H1 (cell line): ENCODE data around the gene PLA2G2E. TPM values are rescaled to one million over a fixed set of nuclear protein-coding genes. Genes with fewer than 3 reads are reported as not detected.

Experiments
- CTCF ChIA-PET: fragments of 300-600 bp; sonication (Branson Sonifier 250); formaldehyde crosslinking; loops from one replicate; lab custom pipeline; 2021; ENCODE audit not compliant: partially characterized antibody; lab: Charles Lee
- POLR2A ChIA-PET: fragments of 300-600 bp; sonication (Branson Sonifier 250); formaldehyde crosslinking; loops from one replicate; lab custom pipeline; 2021; ENCODE audit warnings: inconsistent platforms; ENCODE audit not compliant: partially characterized antibody; lab: Charles Lee
- DNase-seq, 2 experiments: peaks; one replicate each; pipeline versions ENCODE4 v3.0.0 to v3.0.0-alpha.2; 2010 to 2022; ENCODE audit warnings: low spot score in 2 of 2, low read depth in 1 of 2, mixed read lengths in 1 of 2
- FAIRE-seq: peaks from 2 replicates; lab custom pipeline; 2011; peaks lifted over from hg19 to GRCh38; lab: Jason Lieb, UNC
- H2AFZ ChIP-seq: 2 replicates; pipeline ENCODE4 v1.8.1; 2012; ENCODE audit warnings: low read length, inconsistent platforms
- H2AK5ac ChIP-seq: 2 replicates; pipeline ENCODE4 v1.6.1; 2013; ENCODE audit warnings: low read depth, low read length
- H2BK120ac ChIP-seq: replicated peaks from 2 replicates; pipeline ENCODE3; 2013; ENCODE audit warnings: low read depth, low read length, inconsistent platforms
- H2BK12ac ChIP-seq: 2 replicates; pipeline ENCODE4 v1.6.1; 2013; ENCODE audit warnings: low read depth, low read length
- H2BK15ac ChIP-seq: 2 replicates; pipeline ENCODE4 v1.6.1; 2013; ENCODE audit warnings: low read length
- H2BK20ac ChIP-seq: 2 replicates; pipeline ENCODE4 v1.6.1; 2013; ENCODE audit warnings: low read length
- H2BK5ac ChIP-seq: 2 replicates; pipeline ENCODE4 v1.6.1; 2013; ENCODE audit warnings: low read depth, low read length
- H3K14ac ChIP-seq: 2 replicates; pipeline ENCODE4 v1.6.1; 2013; ENCODE audit warnings: inconsistent platforms; ENCODE audit not compliant: insufficient read length
- H3K18ac ChIP-seq: 2 replicates; pipeline ENCODE4 v1.6.1; 2013; ENCODE audit warnings: low read length; ENCODE audit errors: extremely low read depth
- H3K23ac ChIP-seq: 2 replicates; pipeline ENCODE4 v1.6.1; 2013; ENCODE audit warnings: inconsistent platforms; ENCODE audit not compliant: insufficient read length
- H3K23me2 ChIP-seq: 2 replicates; pipeline ENCODE4 v1.6.1; 2013; ENCODE audit warnings: low read depth, low read length
- H3K27ac ChIP-seq: 2 replicates; pipeline ENCODE4 v1.6.1; 2011; ENCODE audit warnings: low read depth, low read length, inconsistent platforms
- H3K27me3 ChIP-seq, 4 experiments: replicated peaks in 1 of 4; 1 replicate in 1 of 4; 2 replicates in 3 of 4; pipeline versions ENCODE4 v1.6.1 to v1.8.1; 2011 to 2013; ENCODE audit warnings: low read length in 3 of 4, mild to moderate bottlenecking in 3 of 4, inconsistent platforms in 2 of 4, mixed read lengths in 2 of 4, moderate library complexity in 1 of 4; ENCODE audit not compliant: control insufficient read depth in 3 of 4, insufficient read depth in 3 of 4; ENCODE audit errors: extremely low read depth in 1 of 4
- H3K36me3 ChIP-seq, 4 experiments: 2 replicates each; pipeline versions ENCODE4 v1.6.1 to v1.8.1; 2011 to 2013; ENCODE audit warnings: mild to moderate bottlenecking in 4 of 4, low read length in 3 of 4, moderate library complexity in 2 of 4, control low read depth in 1 of 4, inconsistent platforms in 1 of 4; ENCODE audit not compliant: insufficient read depth in 4 of 4, control insufficient read depth in 2 of 4
- H3K4ac ChIP-seq: replicated peaks from 2 replicates; pipeline ENCODE3; 2013; ENCODE audit warnings: low read length, low read depth, mixed read lengths, inconsistent platforms; ENCODE audit not compliant: insufficient read length
- H3K4me1 ChIP-seq, 4 experiments: replicated peaks in 1 of 4; 1 replicate in 1 of 4; 2 replicates in 3 of 4; pipeline versions ENCODE4 v1.6.1 to v1.8.1; 2011 to 2013; ENCODE audit warnings: low read length in 3 of 4, inconsistent platforms in 2 of 4, mixed read lengths in 1 of 4; ENCODE audit not compliant: insufficient read depth in 4 of 4, control insufficient read depth in 3 of 4
- H3K4me2 ChIP-seq, 2 experiments: 2 replicates each; pipeline versions ENCODE4 v1.6.1 to v1.8.1; 2011 to 2013; ENCODE audit warnings: low read depth in 2 of 2, low read length in 2 of 2, control low read depth in 1 of 2, inconsistent platforms in 1 of 2, mild to moderate bottlenecking in 1 of 2; ENCODE audit not compliant: insufficient read depth in 1 of 2
- H3K4me3 ChIP-seq, 4 experiments: fragments of 200-600, 300-600 bp in 1 of 4; sonication (generic), shearing (Covaris generic), sonication (Bioruptor Twin) in 1 of 4; 2 replicates each; pipeline versions ENCODE4 v1.5.1 to v1.8.1; 2011 to 2016; ENCODE audit warnings: low read length in 4 of 4, low read depth in 3 of 4, control low read depth in 2 of 4, inconsistent platforms in 2 of 4, mild to moderate bottlenecking in 2 of 4, mixed read lengths in 1 of 4, moderate library complexity in 1 of 4; ENCODE audit not compliant: insufficient read depth in 2 of 4; ENCODE audit errors: extremely low read depth in 1 of 4
- H3K56ac ChIP-seq: replicated peaks from 2 replicates; pipeline ENCODE3; 2013; ENCODE audit warnings: low read depth, mild to moderate bottlenecking, mixed read lengths, low read length, inconsistent platforms; ENCODE audit not compliant: insufficient read length
- H3K79me1 ChIP-seq: 2 replicates; pipeline ENCODE4 v1.6.1; 2013; ENCODE audit warnings: low read depth, low read length, control low read depth
- H3K79me2 ChIP-seq, 2 experiments: 2 replicates each; pipeline versions ENCODE4 v1.6.1 to v1.8.1; 2012 to 2013; ENCODE audit warnings: low read length in 2 of 2, mild to moderate bottlenecking in 2 of 2, inconsistent platforms in 1 of 2; ENCODE audit not compliant: insufficient read depth in 2 of 2, control insufficient read depth in 1 of 2
- H3K9ac ChIP-seq, 4 experiments: replicated peaks in 1 of 4; 1 replicate in 1 of 4; 2 replicates in 3 of 4; pipeline versions ENCODE4 v1.6.1 to v1.8.1; 2011 to 2013; ENCODE audit warnings: low read depth in 3 of 4, low read length in 3 of 4, control low read depth in 2 of 4, mild to moderate bottlenecking in 2 of 4, moderate library complexity in 2 of 4, inconsistent platforms in 1 of 4; ENCODE audit errors: extremely low read depth in 1 of 4
- H3K9me3 ChIP-seq, 2 experiments: 2 replicates each; pipeline versions ENCODE4 v1.6.1 to v1.8.1; 2012 to 2013; ENCODE audit warnings: mild to moderate bottlenecking in 2 of 2, moderate library complexity in 2 of 2, control low read depth in 1 of 2, inconsistent platforms in 1 of 2, low read depth in 1 of 2, low read length in 1 of 2, mixed read lengths in 1 of 2; ENCODE audit not compliant: insufficient read depth in 2 of 2
- H4K20me1 ChIP-seq, 2 experiments: replicated peaks in 1 of 2; 2 replicates each; pipeline versions ENCODE3 to v1.8.1; 2011 to 2013; ENCODE audit warnings: inconsistent platforms in 2 of 2, low read length in 2 of 2, mild to moderate bottlenecking in 1 of 2; ENCODE audit not compliant: insufficient read depth in 2 of 2, control insufficient read depth in 1 of 2
- H4K5ac ChIP-seq: 2 replicates; pipeline ENCODE4 v1.6.1; 2013; ENCODE audit warnings: low read length, low read depth, mixed read lengths, inconsistent platforms; ENCODE audit not compliant: insufficient read length
- H4K8ac ChIP-seq: 2 replicates; pipeline ENCODE4 v1.8.0; 2013; ENCODE audit warnings: mild to moderate bottlenecking, moderate library complexity, low read length, inconsistent platforms; ENCODE audit not compliant: insufficient read depth; ENCODE audit errors: extremely low read depth
- H4K91ac ChIP-seq: replicated peaks from 2 replicates; pipeline ENCODE3; 2013; ENCODE audit warnings: low read length, mixed read lengths, inconsistent platforms; ENCODE audit not compliant: insufficient read length
- ASH2L ChIP-seq: fragments of 200-600, 300-600 bp; sonication (generic); IDR thresholded peaks from one replicate; pipeline ENCODE4 v1.7.1; 2017; ENCODE audit warnings: low read length
- MAFK ChIP-seq: IDR thresholded peaks from 2 replicates; pipeline ENCODE4 v1.6.1; 2012; ENCODE audit warnings: low read depth, mild to moderate bottlenecking, improper control_type of control experiment, low read length
- NANOG ChIP-seq: IDR thresholded peaks from 2 replicates; pipeline ENCODE4 v1.6.1; 2011; ENCODE audit warnings: low read length, low read depth, mild to moderate bottlenecking, inconsistent platforms; ENCODE audit not compliant: insufficient read depth, poor library complexity, severe bottlenecking
- SAP30 ChIP-seq: fragments of 300-600 bp; sonication (generic); IDR thresholded peaks from 2 replicates; pipeline ENCODE4 v1.7.1; 2012; ENCODE audit warnings: low read length, moderate library complexity, mild to moderate bottlenecking, inconsistent platforms; ENCODE audit not compliant: insufficient read depth, insufficient replicate concordance
- SIRT6 ChIP-seq: IDR thresholded peaks from one replicate; pipeline ENCODE4 v1.7.1; 2012; ENCODE audit warnings: low read length, inconsistent platforms
- YY1 ChIP-seq: IDR thresholded peaks from 2 replicates; pipeline ENCODE4 v1.6.1; 2011; ENCODE audit warnings: low read depth, mild to moderate bottlenecking, low read length
- WGBS, 2 experiments: shearing (Covaris generic) in 1 of 2; methylation state at CpG; one replicate each; pipeline versions ENCODE4 v1.1.6 to v1.1.7; 2013 to 2015; ENCODE audit warnings: low lambda C conversion rate in 2 of 2, mixed read lengths in 2 of 2, inconsistent platforms in 1 of 2, low coverage in 1 of 2, missing lambda C conversion rate in 1 of 2; ENCODE audit not compliant: insufficient replicate concordance in 2 of 2, insufficient coverage in 1 of 2, insufficient read length in 1 of 2; ENCODE audit errors: extremely low coverage in 1 of 2, missing lambda C conversion rate in 1 of 2; 5-methylcytosine and 5-hydroxymethylcytosine counted together
- polyA plus RNA-seq, 7 experiments: library from polyadenylated mRNA; depleted of rRNA in 3 of 7; stranded (reverse) in 5 of 7; unstranded in 2 of 7; fragments of >200 nt in 5 of 7; fragments of 200-250 nt in 2 of 7; gene quantifications; 1 replicate in 5 of 7; 2 replicates in 1 of 7; 4 replicates in 1 of 7; pipeline versions ENCODE4 v1.2.1 to v1.2.3, GENCODE V29; 2011 to 2013; ENCODE audit warnings: missing spikeins in 2 of 7, mixed read lengths in 2 of 7
- total RNA-seq: library from RNA; stranded (reverse); fragmentation: NEBNext Ultra II Directional; extraction: Animal tissue kit (Norgen Biotek cat#: 25700); gene quantifications from 2 replicates; pipeline ENCODE4 v1.2.1, GENCODE V29; 2021

Gene PLA2G2E
- total and polyA plus RNA-seq, 2 of the 8 experiments (the other 6 are each of a cell fraction or from before 2014, with no cell fraction given) = not detected

- H4K91ac ChIP-seq = no peak overlapping the region
- H4K5ac ChIP-seq = no peak overlapping the region
- WGBS, 2 experiments = 92% methylated on average over 1 of the region's 1 CpG; no CpG with 5 or more reads in 1 of the 2 experiments
These were observed 21.8 kb downstream of the PLA2G2E start for GRCh38 chr1:19901653-19902052.

More at GRCh38 chr1:19901653-19902052, 21.8 kb downstream of the PLA2G2E start:
- Histone ChIP-seq H3K79me2 (no peaks in the 10 kb centered on the region), H2AK5ac (no peak overlapping the region), H2AFZ (no peak overlapping the region), H3K9ac (no peak overlapping the region), H3K36me3 (peaks cover 22 to 53% (median 43%) of the 10 kb centered on the region in 4 experiments; a peak in 7 of 8 replicates), H2BK20ac (no peak overlapping the region), H3K4me3 (no peak overlapping the region), H4K8ac (no peak overlapping the region), H2BK5ac (no peak overlapping the region), H2BK12ac (no peak overlapping the region), H3K4ac (no peak overlapping the region), H3K18ac (no peak overlapping the region), H3K79me1 (no peaks in the 10 kb centered on the region), H4K20me1 (peaks cover 0 to 7% of the 10 kb centered on the region in 2 experiments), H3K27ac (no peak overlapping the region), H3K4me1 (no peaks in the 10 kb centered on the region), H3K23me2 (no peaks in the 10 kb centered on the region), H3K23ac (no peak overlapping the region), H2BK120ac (no peak overlapping the region), H3K9me3 (no peaks in the 10 kb centered on the region), H3K4me2 (no peak overlapping the region), H3K14ac (no peak overlapping the region), H3K27me3 (no peaks in the 10 kb centered on the region), H2BK15ac (no peak overlapping the region), H3K56ac (no peak overlapping the region)
- ChIA-PET POLR2A (no interaction called here), CTCF (no interaction called here)
- FAIRE-seq (no peak), DNase-seq (no peak)
- no peak for TF ChIP-seq YY1
- no peak for TF ChIP-seq SIRT6
- no peak for TF ChIP-seq ASH2L
- no peak for TF ChIP-seq NANOG
- no peak for TF ChIP-seq MAFK
- no peak for TF ChIP-seq SAP30
